Measurements from ENCODE around the gene LRMDA.

The LRMDA gene

DNA sequence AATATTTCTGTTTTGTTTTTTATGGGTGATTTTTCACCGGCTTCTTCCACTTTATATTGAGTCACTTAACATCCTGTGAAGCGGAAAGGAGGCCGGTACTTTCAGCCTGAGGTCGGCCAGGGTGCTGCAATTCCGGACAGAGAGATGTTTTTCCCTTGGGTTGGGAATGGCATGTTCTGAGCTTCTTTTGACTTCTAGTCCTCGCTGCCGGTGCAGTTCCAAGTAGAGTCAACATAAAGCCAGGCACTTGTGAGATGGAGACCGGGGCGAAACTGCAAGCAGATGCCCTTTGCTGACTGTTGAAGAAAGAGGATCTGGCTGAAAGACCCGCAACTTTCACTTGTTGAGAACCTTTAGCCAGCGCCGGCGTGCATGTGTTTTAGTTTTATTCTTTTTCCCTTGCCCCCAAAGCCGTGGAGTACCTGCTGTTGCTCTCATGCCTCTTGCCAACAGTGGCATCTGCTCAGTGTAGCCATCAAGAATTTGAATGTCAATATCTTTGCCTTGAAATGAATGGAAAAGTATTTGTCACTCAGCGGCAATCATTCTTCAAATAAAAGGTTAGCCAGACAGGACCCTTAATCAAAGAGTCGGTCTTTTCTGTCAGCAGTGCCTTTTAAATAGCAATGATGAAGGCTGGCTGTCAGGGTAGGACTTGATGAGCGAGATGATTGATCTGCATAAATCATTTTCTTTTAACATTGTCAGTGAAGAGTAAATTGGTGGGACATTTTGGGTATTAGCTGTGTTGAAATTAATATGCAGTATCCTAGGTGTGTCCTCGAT lies 351.2 kb downstream of the LRMDA start:
- no peak overlapping the region for H3K4me2 ChIP-seq (ENCODE audit: low read depth, low read length, poor library complexity, severe bottlenecking)
- H3K79me2 ChIP-seq (ENCODE audit: insufficient read depth, low read length): no peaks in the 10 kb centered on the region
- H2AFZ ChIP-seq (ENCODE audit: low read length): no peak overlapping the region
- H3K4me1 ChIP-seq (ENCODE audit: insufficient read depth, low read length, poor library complexity, severe bottlenecking): no peaks in the 10 kb centered on the region
- H3K27me3 ChIP-seq (ENCODE audit: insufficient read depth, low read length, poor library complexity, severe bottlenecking): no peaks in the 10 kb centered on the region
- no peak overlapping the region for H3K4me3 ChIP-seq (ENCODE audit: low read length, poor library complexity, severe bottlenecking)
- H3K36me3 ChIP-seq (ENCODE audit: insufficient read depth, low read length): no peaks in the 10 kb centered on the region
- H3K9ac ChIP-seq (ENCODE audit: low read depth, low read length, poor library complexity, severe bottlenecking): no peak overlapping the region
- no peaks in the 10 kb centered on the region for H3K9me2 ChIP-seq (replicated peaks; ENCODE audit: low read depth, low read length)
- no peak for TF ChIP-seq EZH2phosphoT487 (IDR thresholded peaks at IDR 0.05; ENCODE audit: borderline replicate concordance)
- TF ChIP-seq, protein P1, sequence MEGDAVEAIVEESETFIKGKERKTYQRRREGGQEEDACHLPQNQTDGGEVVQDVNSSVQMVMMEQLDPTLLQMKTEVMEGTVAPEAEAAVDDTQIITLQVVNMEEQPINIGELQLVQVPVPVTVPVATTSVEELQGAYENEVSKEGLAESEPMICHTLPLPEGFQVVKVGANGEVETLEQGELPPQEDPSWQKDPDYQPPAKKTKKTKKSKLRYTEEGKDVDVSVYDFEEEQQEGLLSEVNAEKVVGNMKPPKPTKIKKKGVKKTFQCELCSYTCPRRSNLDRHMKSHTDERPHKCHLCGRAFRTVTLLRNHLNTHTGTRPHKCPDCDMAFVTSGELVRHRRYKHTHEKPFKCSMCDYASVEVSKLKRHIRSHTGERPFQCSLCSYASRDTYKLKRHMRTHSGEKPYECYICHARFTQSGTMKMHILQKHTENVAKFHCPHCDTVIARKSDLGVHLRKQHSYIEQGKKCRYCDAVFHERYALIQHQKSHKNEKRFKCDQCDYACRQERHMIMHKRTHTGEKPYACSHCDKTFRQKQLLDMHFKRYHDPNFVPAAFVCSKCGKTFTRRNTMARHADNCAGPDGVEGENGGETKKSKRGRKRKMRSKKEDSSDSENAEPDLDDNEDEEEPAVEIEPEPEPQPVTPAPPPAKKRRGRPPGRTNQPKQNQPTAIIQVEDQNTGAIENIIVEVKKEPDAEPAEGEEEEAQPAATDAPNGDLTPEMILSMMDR (conservative IDR thresholded peaks at IDR 0.05; ENCODE audit: low read length): no peak
- no peaks in the 10 kb centered on the region for H3K9me3 ChIP-seq (ENCODE audit: insufficient read depth, low read depth, low read length)
- H4K20me1 ChIP-seq (ENCODE audit: insufficient read depth, low read length, poor library complexity, severe bottlenecking): no peaks in the 10 kb centered on the region
- no peaks in the 10 kb centered on the region for H3F3A ChIP-seq (ENCODE audit: low read depth)

DNA sequence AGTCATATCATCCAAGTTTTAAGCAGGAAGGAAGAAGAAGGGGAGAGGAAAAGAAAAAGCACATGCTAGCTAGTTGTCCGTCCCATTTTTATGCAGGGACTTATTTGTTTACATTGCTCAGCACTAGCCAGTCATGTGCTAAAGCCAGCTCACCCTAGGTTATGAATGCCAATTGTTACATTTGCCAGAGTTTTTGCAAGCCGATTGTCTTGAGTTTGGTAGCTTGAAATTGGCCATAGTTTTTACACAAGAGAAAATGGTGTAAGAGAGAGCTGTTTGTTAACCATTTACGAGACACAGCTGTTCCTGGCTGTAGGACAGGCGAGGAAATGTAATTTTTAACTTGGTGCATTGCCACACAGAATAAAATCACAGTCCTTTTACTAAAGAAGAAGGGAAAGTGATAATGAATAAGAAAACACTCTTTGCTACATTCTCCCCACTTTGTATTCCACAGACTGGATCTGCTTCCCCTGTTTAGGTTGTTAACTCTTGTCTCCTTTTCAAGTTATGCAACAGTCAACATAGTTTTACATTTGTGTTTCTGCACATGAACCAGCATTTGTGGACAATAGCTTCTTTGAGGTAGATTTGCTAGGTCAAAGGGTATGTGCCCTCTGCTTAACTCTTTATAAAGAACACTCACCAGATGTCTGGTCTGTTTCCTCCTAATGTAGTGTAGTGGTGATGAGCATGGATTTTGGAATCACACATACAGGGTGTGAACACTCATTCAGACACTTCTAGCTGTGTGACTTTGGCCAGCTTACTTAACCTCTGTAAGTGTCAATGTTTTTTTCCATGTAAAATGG lies 357.2 kb downstream of the LRMDA start:
- Histone ChIP-seq H3K4me2 (ENCODE audit: low read depth, low read length, poor library complexity, severe bottlenecking) (no peak overlapping the region), H3K4me3 (ENCODE audit: low read length, poor library complexity, severe bottlenecking) (no peak overlapping the region), H3F3A (ENCODE audit: low read depth) (no peaks in the 10 kb centered on the region), H3K9ac (ENCODE audit: low read depth, low read length, poor library complexity, severe bottlenecking) (no peak overlapping the region), H4K20me1 (ENCODE audit: insufficient read depth, low read length, poor library complexity, severe bottlenecking) (no peaks in the 10 kb centered on the region), H3K79me2 (ENCODE audit: insufficient read depth, low read length) (no peaks in the 10 kb centered on the region), H3K27me3 (ENCODE audit: insufficient read depth, low read length, poor library complexity, severe bottlenecking) (no peaks in the 10 kb centered on the region), H3K36me3 (ENCODE audit: insufficient read depth, low read length) (no peaks in the 10 kb centered on the region), H2AFZ (ENCODE audit: low read length) (0 out of 2 replicates have a peak overlapping the region, but pooled peaks have one; percentile 31), H3K4me1 (ENCODE audit: insufficient read depth, low read length, poor library complexity, severe bottlenecking) (peaks cover 8% of the 10 kb centered on the region), H3K9me3 (ENCODE audit: insufficient read depth, low read depth, low read length) (no peaks in the 10 kb centered on the region), H3K9me2 (replicated peaks; ENCODE audit: low read depth, low read length) (no peaks in the 10 kb centered on the region)
- TF ChIP-seq, protein P1 (conservative IDR thresholded peaks at IDR 0.05; ENCODE audit: low read length): no peak
- TF ChIP-seq EZH2phosphoT487 (IDR thresholded peaks at IDR 0.05; ENCODE audit: borderline replicate concordance): no peak

DNA sequence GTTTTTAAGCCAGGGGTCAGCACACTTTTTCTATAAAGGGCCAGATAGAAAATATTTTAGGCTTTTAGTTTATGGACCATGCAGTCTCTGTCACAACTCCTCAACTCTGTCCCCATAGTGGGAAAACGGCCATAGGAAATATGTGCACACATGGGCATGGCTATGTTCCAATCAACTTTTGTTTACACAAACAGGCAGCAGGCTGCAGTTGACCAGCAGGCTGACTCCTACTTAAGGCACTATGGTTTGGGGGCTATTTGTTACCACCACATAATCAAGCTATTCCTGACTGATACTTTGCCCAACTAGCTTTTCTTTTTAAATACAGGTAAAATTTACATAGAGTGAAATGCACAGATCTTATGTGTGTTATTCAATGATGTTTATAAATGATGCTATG lies 362.4 kb downstream of the LRMDA start:
- no peak overlapping the region for H2AFZ ChIP-seq (ENCODE audit: low read length)
- no peaks in the 10 kb centered on the region for H3K79me2 ChIP-seq (ENCODE audit: insufficient read depth, low read length)
- no peaks in the 10 kb centered on the region for H3K36me3 ChIP-seq (ENCODE audit: insufficient read depth, low read length)
- no peak overlapping the region for H3K4me2 ChIP-seq (ENCODE audit: low read depth, low read length, poor library complexity, severe bottlenecking)
- no peaks in the 10 kb centered on the region for H4K20me1 ChIP-seq (ENCODE audit: insufficient read depth, low read length, poor library complexity, severe bottlenecking)
- no peaks in the 10 kb centered on the region for H3K27me3 ChIP-seq (ENCODE audit: insufficient read depth, low read length, poor library complexity, severe bottlenecking)
- no peak overlapping the region for H3K9ac ChIP-seq (ENCODE audit: low read depth, low read length, poor library complexity, severe bottlenecking)
- TF ChIP-seq EZH2phosphoT487 (IDR thresholded peaks at IDR 0.05; ENCODE audit: borderline replicate concordance): no peak
- H3K9me3 ChIP-seq (ENCODE audit: insufficient read depth, low read depth, low read length): no peaks in the 10 kb centered on the region
- peaks cover 1% of the 10 kb centered on the region for H3K4me1 ChIP-seq (ENCODE audit: insufficient read depth, low read length, poor library complexity, severe bottlenecking)
- H3F3A ChIP-seq (ENCODE audit: low read depth): no peaks in the 10 kb centered on the region
- H3K9me2 ChIP-seq (replicated peaks; ENCODE audit: low read depth, low read length): no peaks in the 10 kb centered on the region
- no peak overlapping the region for H3K4me3 ChIP-seq (ENCODE audit: low read length, poor library complexity, severe bottlenecking)

Data from Loucy (cell line).